Activated T-cell treated with anti-CD3 and anti-CD28 coated beads for 4 hours (primary cell): Measurements from ENCODE around the gene GATA6.

Experiments
- DNase-seq: peaks from one replicate; pipeline ENCODE4 v3.0.0-alpha.2; 2020

Gene GATA6

DNA sequence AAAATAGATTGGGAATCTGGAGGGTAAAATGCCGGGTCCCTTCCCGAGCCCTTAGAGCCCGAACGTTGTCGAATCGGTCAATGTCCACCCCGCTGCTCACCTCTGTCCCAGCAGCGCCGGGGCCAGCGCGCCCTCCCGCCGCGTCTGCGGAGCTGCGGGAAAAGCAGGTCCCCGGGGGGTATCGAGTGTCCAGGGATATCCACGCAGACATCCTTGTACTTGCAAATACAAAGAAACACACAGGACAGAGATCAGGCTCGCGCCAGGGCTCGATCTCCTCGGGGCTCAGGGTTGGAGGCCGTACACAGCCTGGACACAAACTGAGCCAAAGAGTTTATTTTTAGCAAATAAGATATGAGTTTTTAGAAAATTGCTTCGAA lies 2.3 kb upstream of the GATA6 start:
- DNase-seq: no peak

DNA sequence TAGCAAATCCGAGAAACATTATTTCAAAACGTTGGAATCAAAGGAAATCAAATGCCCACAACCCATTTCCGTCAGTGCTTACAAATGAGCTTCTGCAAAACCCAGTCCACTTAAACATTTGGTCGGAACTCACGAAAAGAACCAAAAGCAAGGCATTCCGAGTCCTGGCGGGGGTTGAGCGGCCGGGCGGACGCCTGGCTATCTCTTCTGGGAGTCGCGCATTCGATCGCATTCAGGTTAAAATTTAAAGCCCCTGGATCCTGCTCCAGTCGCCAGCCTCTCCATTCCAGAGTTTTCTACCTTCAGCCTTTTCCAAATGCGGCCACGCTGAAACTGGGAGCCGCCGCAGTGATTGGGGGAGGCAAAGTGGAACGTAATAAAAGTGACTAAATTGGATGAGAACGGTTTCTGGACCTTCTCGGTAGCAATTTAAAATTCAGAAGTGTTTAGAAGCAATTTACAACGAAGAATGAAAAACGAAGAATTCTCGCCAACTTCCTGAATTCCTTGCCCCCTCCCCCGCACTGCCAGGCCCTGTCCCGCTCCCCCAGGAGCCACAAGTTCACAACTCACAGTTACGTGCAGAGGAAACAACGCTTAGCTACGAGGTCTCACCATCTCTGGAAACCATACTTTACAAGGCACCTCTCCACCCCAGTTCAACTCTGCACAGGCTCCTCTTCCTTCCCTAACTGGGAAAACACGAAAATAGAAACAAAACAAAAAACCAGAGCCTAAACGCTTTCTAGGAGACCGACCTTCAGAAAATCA lies 1.7 kb upstream of the GATA6 start:
- DNase-seq: no peak

DNA sequence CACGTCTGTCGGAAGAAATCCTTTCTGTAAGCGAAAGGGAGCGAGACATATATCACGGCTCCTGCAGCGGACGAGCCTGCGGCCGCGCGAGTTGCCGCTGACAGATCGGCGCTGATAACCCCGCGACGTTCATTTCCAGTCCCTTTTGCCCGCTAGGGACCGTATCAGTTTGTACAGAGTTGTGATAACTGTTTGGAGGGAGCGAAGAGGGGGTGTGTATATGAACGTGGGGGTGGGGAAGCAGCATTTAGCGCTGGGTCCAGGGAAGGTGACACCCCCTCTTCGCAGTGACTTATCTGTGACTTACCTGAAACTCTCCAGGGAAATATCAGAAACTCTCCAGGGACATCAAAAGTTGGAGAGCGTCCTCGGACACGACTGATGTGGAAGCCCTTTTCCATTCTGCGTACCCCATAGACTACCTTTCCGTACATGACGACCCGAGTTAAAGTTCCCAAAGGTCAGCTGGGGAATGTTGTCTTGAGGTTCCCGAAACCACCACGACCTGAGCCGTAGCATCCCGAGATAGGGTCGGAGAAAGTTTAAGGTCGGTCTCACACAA lies 948 bp upstream of the GATA6 start:
- no peak for DNase-seq

DNA sequence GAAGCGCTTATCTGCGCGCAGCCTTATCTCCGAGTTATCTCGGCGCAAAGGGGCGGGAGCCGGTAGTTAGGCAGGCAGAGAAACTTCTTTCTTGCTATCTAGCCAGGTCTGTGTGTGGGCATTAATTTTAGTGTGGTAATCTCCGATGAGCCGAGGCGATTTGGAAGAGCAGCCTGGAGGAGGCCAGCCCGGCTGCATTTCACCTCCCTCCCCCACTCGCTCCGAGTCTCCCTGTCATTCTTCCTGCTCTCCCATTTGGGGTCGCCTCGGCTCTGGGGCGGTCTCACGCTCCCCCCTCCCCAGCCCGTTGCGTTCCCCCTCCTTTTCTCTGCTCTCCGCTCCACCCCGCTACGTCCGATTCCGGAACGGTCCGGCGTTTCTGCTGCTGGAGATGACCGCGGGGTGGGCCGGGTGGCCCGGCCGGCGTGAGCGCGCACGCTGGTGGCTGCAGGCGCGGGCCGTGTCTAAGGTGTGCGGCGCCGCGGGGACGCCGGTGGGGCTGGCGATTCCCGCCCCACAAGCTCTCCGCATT lies 566 bp downstream of the GATA6 start:
- no peak for DNase-seq

DNA sequence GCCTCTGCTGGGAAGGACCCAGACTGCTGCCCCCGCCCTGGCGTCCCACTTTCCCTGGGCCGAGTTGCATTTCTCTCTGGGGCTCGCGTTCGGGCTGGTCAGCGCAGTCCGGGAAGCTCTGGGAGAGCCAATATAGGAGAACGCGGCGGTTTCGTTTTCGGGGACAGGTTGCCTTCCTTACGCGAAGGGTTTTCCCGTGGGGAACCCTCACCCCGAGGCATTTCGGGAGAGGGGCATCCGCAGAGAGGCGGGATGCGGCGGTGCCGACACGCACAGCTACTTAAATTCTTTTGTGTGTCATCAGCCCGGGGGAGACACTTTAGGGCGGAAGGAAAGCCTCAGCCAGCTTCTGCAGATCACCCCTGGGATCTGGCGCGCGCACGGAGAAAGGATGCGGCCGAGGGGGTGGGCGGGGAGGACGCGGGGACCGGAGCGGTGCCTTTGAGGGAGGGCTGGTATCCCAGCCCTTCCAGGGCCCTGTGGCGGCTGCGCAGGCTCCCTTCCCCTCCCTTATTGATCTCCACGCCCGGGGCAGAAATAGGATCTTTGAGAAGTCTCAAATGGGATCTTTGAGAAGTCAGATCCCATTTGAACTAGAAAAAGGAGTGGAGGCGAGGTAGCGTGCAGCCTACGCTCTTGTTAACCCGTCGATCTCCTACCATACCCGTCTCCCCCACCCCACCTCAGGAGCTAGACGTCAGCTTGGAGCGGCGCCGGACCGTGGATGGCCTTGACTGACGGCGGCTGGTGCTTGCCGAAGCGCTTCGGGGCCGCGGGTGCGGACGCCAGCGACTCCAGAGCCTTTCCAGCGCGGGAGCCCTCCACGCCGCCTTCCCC lies 1.2 kb downstream of the GATA6 start:
- no peak for DNase-seq

DNA sequence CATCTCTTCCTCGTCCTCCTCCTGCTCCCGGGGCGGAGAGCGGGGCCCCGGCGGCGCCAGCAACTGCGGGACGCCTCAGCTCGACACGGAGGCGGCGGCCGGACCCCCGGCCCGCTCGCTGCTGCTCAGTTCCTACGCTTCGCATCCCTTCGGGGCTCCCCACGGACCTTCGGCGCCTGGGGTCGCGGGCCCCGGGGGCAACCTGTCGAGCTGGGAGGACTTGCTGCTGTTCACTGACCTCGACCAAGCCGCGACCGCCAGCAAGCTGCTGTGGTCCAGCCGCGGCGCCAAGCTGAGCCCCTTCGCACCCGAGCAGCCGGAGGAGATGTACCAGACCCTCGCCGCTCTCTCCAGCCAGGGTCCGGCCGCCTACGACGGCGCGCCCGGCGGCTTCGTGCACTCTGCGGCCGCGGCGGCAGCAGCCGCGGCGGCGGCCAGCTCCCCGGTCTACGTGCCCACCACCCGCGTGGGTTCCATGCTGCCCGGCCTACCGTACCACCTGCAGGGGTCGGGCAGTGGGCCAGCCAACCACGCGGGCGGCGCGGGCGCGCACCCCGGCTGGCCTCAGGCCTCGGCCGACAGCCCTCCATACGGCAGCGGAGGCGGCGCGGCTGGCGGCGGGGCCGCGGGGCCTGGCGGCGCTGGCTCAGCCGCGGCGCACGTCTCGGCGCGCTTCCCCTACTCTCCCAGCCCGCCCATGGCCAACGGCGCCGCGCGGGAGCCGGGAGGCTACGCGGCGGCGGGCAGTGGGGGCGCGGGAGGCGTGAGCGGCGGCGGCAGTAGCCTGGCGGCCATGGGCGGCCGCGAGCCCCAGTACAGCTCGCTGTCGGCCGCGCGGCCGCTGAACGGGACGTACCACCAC lies 2.1 kb downstream of the GATA6 start:
- DNase-seq: no peak

DNA sequence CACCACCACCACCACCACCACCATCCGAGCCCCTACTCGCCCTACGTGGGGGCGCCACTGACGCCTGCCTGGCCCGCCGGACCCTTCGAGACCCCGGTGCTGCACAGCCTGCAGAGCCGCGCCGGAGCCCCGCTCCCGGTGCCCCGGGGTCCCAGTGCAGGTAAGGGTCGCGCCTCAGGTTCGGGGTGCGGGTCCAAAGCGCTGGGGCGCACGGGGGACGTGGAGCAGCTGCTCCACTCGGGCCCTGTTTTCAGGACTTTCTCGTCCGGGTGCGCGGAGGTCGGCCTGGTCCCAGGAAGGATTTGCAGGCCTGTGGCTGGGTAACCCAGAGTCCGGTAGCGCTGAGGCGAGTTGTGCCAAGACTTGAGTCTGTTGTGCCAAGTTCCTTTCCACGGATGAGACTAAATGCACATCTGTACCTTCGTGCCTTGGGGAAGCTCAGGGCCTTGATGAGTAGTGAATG lies 2.8 kb downstream of the GATA6 start:
- no peak for DNase-seq

DNA sequence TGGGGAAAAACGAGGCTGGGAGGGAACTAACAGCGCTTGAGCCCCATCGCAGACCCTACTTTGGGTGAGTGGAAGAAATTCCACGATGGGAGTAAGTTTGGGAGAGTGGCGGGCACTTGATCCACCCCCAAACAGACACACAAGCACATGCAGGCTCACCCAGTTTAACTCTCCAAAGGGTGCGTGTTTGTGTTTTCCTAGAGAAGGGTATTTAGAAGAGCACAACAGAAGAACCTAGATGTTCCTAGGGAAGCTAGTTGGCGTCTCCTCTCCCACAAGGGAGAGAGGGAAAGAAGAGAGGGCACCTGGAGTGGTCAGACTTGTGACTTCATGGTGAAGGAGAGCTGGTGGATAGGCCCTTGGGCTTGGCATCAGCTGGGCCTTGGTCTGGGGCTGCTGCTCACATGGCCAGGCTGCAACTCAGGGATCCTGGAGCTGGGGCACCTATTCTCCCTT lies 3.2 kb downstream of the GATA6 start:
- no peak for DNase-seq

DNA sequence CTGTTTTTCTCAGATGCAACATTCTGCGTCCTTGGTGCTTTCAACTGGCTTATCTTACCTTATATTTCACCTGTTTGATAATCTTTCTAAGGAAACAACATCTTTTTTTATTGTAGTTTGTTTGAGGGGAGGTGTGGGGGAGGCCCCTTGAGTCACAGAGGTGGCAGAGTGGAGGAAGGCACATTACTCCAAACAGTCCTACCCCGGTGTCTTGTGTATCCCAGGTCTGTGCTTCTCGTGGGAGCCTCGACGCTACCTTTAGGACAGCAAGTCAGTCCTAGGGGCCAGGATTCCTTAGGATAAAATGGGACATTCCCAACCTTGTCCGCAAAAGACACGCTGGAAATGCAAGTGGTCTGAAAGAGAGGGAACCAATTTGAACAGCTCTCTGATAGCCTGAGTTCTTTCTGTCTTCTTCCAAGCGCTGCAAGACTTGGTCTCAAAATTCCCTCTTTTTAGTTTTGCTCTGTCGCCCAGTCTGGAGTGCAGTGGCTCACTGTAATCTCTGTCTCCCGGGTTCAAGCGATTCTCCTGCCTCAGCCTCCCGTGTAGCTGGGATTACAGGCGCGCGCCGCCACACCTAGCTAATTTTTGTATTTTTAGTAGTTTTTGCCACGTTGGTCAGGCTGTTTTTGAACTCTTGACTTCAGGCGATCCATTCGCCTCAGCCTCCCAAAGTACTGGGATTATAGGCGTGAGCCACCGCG lies 4.0 kb downstream of the GATA6 start:
- no peak for DNase-seq

DNA sequence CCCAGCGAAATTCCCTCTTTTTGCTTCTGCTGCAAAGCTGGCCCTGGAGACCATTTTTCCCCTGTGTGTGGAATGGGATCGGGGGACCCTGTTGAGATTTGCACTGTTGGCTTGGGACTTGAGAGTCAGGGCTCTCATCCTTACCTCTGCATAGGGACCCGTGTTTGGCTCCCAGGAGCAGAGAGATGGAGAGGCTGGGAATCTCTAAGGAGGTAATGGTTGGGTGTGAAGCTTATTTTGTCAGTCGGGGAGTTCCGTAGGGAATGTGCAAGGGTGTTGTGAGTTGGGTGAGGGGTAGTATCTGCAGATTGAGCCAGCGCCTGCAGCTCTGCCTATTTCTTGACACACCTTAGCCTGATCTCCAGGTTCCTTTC lies 4.5 kb downstream of the GATA6 start:
- no peak for DNase-seq

DNA sequence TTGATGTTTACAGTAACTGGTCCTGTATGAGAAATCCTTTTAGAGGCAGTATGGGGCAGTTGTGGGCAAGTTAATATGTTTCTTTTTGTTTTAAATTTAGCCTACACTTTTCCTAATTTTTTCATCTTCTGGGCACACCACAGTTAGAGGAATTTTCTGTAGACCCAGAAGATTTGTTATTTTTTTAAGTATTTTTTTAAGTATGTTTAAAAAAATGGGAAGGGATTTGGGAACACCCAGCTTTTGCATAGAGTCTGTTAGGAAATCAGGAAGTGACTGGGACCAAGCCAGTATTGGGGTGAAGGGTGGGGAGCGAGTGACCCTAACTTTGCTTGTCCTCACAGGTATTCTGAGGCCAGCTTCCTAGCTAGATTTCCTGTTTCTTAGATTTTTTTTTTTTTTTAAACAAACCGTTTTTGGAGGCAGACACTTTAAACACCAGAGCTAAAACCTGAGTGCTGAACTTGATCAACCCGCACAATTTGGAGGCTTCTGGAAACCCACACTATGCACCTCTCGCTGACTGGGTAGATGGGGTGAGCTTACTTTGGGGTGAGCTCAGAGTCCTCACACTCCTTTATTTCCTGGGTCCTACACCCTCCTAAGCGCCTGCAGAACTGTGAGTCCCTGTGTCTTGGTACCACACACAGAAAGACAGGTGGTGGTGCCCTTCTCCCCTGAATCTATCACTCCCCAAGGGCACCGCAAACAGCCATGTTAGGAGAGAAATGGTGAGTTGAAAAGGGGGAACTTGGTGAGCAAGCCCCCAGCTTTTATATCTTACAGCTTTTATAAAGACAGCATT lies 5.2 kb downstream of the GATA6 start:
- DNase-seq: no peak

DNA sequence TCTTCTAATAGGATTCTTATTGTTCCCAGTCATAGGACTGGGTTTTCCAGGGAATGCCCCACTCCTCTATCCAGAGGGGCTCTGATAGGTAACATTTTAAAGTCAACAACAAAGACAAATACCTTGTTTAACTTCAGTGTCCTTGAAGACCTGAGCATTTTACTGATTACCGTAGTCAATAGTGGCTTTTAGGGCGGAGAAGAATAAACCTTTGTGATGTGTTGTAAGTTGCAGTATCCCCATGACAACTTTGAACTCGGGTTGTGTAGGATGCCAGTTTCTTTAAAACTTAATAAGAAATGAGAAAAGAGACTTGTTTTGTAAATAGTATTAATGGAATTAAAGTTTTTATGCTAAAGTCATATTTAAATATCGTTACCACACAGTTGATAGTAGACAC lies 6.0 kb downstream of the GATA6 start:
- DNase-seq: no peak

DNA sequence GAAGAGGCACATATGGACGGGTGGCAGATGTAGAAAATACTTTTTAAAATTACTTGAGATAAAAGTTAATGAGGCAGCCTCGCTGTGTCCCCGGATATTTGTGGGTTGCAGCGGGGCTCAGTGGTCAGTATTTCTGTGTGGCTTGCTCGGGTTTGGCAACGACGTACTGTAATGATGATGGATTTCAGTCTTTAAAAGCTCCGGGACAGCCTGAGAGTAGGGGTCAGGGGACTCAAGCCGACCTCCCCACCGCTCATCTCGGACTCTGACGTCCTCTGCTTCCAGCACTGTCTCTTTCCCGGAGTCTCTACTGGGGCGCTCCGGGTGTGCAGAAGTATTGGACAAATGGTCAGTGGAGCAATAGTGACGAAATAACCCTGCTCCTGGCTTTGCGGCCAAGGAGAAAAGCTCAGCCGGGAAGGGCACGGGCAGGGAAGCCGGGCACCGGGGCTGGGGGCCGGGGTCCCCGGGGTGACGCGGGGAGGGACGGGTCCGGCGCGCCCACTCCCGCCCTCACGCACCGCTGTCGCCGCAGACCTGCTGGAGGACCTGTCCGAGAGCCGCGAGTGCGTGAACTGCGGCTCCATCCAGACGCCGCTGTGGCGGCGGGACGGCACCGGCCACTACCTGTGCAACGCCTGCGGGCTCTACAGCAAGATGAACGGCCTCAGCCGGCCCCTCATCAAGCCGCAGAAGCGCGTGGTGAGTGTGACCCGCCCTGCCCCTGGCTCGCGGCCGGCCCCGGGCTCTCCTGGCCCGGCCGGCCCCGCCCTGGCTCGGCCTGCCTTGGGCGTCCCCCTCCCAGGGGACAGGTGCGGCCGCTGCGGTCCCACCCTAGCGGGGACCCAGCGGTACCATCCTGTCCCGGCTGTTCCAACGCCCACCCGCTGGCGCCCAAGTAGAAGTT lies 7.3 kb downstream of the GATA6 start:
- no peak for DNase-seq

DNA sequence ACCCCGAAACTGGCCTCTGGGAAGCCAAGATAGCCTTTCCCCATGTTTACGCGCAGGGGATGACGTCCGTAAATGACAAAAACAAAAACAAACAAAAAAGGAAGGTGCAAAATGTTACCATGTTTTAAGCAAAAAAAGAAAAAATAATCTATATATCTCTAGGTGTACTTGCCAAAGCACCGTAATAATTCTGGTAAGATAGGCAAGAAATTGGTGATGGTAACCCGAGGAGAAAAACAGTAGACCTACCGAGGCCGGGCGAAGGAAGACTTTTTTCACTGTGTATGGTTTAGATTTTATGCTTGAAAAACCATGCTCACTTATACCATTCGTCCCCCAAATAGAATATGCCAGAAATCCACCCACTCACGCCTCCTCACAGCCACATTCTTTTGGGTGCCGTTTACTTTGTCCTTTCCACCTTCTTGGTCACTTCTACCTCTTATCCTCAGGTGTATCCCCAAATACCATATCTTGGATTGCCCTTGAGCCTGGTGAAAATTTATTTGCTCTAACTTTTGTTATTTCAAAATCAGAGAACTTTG lies 8.0 kb downstream of the GATA6 start:
- DNase-seq: no peak

DNA sequence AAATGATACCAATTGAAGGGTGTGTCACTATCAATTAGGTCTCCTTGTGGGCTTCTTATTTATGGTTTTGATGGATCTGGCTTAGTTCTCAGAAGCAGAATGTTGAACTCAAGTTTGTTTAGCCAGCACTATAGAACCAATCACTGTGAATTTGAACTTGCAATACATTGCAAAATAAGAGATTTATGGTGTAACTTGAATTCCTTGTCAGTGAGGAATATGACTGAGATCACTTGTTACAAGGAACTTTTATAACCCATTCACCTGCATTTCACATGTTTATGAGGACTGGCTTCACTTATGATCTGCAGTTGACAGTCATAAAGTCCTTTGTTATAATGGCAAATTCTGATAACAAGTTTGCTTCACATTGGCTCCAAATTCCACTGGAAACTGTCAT lies 9.8 kb downstream of the GATA6 start:
- no peak for DNase-seq

DNA sequence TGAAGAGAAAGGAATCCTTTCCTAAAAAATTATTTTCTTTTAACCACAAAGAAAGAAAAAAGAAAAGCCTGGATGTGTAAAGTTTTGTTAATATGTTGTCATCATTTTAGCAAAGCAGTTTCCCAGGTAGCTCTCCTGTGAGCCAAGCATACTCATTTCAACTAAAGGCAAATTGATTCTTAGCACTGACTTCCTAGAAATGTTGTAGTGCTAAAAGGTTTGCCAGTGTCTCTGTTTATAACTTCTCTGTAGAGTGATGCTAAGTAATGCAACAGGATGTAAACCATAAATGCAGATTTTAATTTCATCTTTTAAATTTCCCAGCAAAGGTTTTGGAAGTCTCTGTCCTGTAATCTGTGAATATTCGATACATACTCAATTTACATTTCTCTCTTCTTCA lies 10.2 kb downstream of the GATA6 start:
- DNase-seq: no peak

DNA sequence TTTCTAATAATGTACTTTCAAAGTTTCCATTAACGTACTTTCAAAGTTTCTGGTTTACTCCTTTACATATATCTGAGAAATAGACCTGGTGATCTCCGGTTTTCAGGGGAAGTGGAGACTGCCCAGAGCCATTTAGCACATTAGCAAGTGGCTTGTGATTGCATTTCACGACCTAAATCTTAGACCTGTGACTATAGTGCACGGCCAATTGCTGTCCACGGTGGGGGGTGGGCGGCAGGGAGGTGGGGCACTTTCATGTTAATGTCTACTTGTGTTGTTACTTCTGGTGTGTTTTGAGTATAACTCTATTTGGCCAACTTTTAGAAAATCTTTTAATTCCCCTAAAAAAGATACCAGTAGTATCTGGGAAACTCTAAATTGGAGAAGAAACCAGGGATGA lies 11.3 kb downstream of the GATA6 start:
- DNase-seq: no peak

DNA sequence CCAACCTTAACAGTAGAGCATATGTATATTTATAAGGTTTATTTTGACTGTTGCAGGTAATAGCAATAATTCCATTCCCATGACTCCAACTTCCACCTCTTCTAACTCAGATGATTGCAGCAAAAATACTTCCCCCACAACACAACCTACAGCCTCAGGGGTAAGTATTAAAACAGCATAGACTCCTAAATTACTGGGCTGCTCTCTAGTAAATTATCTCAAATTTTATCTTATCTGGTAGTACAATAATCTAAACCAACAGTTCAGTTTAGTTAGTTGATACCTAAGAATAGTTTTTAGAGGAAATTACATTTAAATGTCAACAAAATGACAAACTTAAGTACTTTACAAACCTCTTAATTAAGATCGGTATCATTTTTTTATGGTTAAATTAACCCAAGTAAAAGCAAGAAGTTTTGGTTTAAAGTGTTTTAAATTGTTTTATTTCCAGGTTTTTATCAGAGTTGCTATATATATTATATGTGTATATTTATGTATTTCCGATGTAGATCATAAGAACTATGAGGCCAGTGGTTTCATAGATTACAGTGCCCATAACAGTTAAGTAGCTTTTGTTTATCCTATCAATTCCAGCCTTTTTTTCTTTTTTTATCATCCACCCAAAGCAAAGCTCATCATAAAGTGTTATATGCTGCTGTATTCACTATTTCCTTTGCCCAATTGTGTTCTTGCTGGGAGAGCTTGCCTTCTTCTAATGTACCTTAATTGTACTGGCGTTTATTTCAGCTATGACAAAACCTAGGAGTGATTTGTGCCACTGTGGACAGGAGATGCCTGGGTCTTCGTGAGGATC lies 13.7 kb downstream of the GATA6 start:
- DNase-seq: no peak

DNA sequence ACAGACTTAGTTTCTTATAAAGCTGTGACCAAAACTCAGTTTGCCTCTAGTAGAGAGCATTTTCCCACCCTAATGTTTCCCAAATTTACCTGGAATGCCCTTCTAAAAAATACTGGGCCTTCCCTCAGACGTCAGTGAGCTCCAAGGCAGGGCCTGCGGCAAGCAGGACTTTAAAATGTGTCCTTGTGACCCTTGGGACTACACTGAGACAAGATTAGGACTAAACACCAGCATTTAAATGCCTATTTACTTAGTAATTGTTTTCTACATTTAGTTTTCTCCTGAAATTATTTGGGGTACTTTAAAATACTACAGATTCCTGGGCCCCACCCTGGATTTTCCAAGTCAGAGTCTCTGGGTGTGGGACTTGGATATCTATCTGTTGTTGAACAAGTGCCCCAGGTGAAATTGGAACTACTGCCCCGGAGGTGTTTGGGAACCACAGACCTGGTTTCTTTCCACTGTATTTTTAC lies 14.3 kb downstream of the GATA6 start:
- DNase-seq: no peak
